ENCODE measurements around the gene ZSWIM1.
A peak's percentile ranks its signal among the peaks of the same experiment; 100 is the strongest.

ZSWIM1 gene

GRCh38 chr20:45857114-45857881 is 23.7 kb upstream of the ZSWIM1 start, which contains the start of the genes ACOT8 and ZSWIM3:
TSS of gene ACOT8 (minus strand) at chr20:45857392. CDS start at chr20:45857315, 77 bp downstream.
TSS of gene ZSWIM3 (plus strand) at chr20:45857614. CDS start at chr20:45857826, 212 bp downstream.
- peak; percentile 99 for ATAC-seq
- TF ChIP-seq BACH2 (CRISPR knock-in tag; IDR thresholded peaks at IDR 0.05; ENCODE audit: borderline replicate concordance) = no peak
- no peak for TF ChIP-seq CREB5 (CRISPR knock-in tag; IDR thresholded peaks at IDR 0.05; ENCODE audit: low read depth)
- no peak for TF ChIP-seq ZNF70 (CRISPR knock-in tag; IDR thresholded peaks at IDR 0.05)
- TF ChIP-seq ZNF565 (CRISPR knock-in tag; conservative IDR thresholded peaks at IDR 0.05; ENCODE audit: low read depth) = no peak
- no peak for TF ChIP-seq POU6F1 (CRISPR knock-in tag; IDR thresholded peaks at IDR 0.05; ENCODE audit: borderline replicate concordance, low read depth)
- TF ChIP-seq ZFP3 (CRISPR knock-in tag; IDR thresholded peaks at IDR 0.05) = no peak
- no peak for TF ChIP-seq ARNTL (CRISPR knock-in tag; IDR thresholded peaks at IDR 0.05; ENCODE audit: borderline replicate concordance, low read depth)
- TF ChIP-seq SNAI2 (CRISPR knock-in tag; IDR thresholded peaks at IDR 0.05) = no peak
- TF ChIP-seq GLIS3 (CRISPR knock-in tag; IDR thresholded peaks at IDR 0.05) = no peak
- no peak for TF ChIP-seq PPARA (CRISPR knock-in tag; IDR thresholded peaks at IDR 0.05; ENCODE audit: borderline replicate concordance)

- ATAC-seq = peak; percentile 33
- TF ChIP-seq ZNF8 (CRISPR knock-in tag; IDR thresholded peaks at IDR 0.05) (no peak), PPARA (CRISPR knock-in tag; IDR thresholded peaks at IDR 0.05; ENCODE audit: borderline replicate concordance) (no peak)
Observed at GRCh38 chr20:45857882-45858216, 23.2 kb upstream of the ZSWIM1 start.

- TF ChIP-seq PATZ1 (CRISPR knock-in tag; IDR thresholded peaks at IDR 0.05; ENCODE audit: borderline replicate concordance) (no peak), ARNTL (CRISPR knock-in tag; IDR thresholded peaks at IDR 0.05; ENCODE audit: borderline replicate concordance, low read depth) (no peak), ISL1 (CRISPR knock-in tag; IDR thresholded peaks at IDR 0.05) (no peak), POU6F1 (CRISPR knock-in tag; IDR thresholded peaks at IDR 0.05; ENCODE audit: borderline replicate concordance, low read depth) (no peak), TCF4 (CRISPR knock-in tag; IDR thresholded peaks at IDR 0.05; ENCODE audit: borderline replicate concordance) (no peak), SNAI2 (CRISPR knock-in tag; IDR thresholded peaks at IDR 0.05) (no peak), ZNF70 (CRISPR knock-in tag; IDR thresholded peaks at IDR 0.05) (no peak), CSDC2 (CRISPR knock-in tag; IDR thresholded peaks at IDR 0.05) (no peak), RARB (CRISPR knock-in tag; IDR thresholded peaks at IDR 0.05) (no peak), OSR1 (CRISPR knock-in tag; IDR thresholded peaks at IDR 0.05) (no peak), ESRRG (CRISPR knock-in tag; IDR thresholded peaks at IDR 0.05) (no peak), PPARA (CRISPR knock-in tag; IDR thresholded peaks at IDR 0.05; ENCODE audit: borderline replicate concordance) (no peak), GLIS3 (CRISPR knock-in tag; IDR thresholded peaks at IDR 0.05) (no peak), TSHZ2 (CRISPR knock-in tag; IDR thresholded peaks at IDR 0.05) (no peak), ZNF565 (CRISPR knock-in tag; conservative IDR thresholded peaks at IDR 0.05; ENCODE audit: low read depth) (no peak)
- no peak for ATAC-seq
Observed at GRCh38 chr20:45859916-45860315, 21.1 kb upstream of the ZSWIM1 start.
